Muscle of back (tissue), 11 donors: ENCODE results near the gene JMJD7. TPM values are rescaled to one million over a fixed set of nuclear protein-coding genes. Genes with fewer than 3 reads are reported as not detected.

Experiments
- DNase-seq, 3 donors: peaks; one replicate each; pipeline versions ENCODE4 v3.0.0 to v3.0.0-alpha.2; 2013
- polyA plus RNA-seq, 10 donors: library from polyadenylated mRNA; unstranded; fragments of 120-200 nt; gene quantifications; one replicate each; pipeline ENCODE4 v1.2.1, GENCODE V29; 2013; ENCODE audit not compliant: insufficient read length in 10 of 10

The JMJD7 gene
- polyA plus RNA-seq, 10 donors = 6.3 to 12.2 (median 7.9) TPM

- no peak for DNase-seq
Measured at GRCh38 chr15:41798607-41799487, 29.0 kb upstream of the JMJD7 start.

GRCh38 chr15:41799488-41799805 lies 28.4 kb upstream of the JMJD7 start:
- no peak for DNase-seq

GRCh38 chr15:41801185-41801584 lies 26.7 kb upstream of the JMJD7 start:
- DNase-seq = no peak

GRCh38 chr15:41801850-41802455 lies 25.9 kb upstream of the JMJD7 start:
- DNase-seq = no peak

GRCh38 chr15:41804361-41804760 lies 23.5 kb upstream of the JMJD7 start:
- no peak for DNase-seq

- peak in 1 of 3 donors; percentile 44 for DNase-seq
Measured at GRCh38 chr15:41804916-41805666, 22.8 kb upstream of the JMJD7 start.

- DNase-seq = no peak
Measured at GRCh38 chr15:41805711-41806110, 22.2 kb upstream of the JMJD7 start.

- no peak for DNase-seq
Measured at GRCh38 chr15:41806291-41807181, 21.4 kb upstream of the JMJD7 start.

GRCh38 chr15:41809121-41809520 lies 18.8 kb upstream of the JMJD7 start:
- no peak for DNase-seq

- DNase-seq = no peak
Measured at GRCh38 chr15:41809526-41810220, 18.2 kb upstream of the JMJD7 start.

GRCh38 chr15:41810651-41811431 lies 17.1 kb upstream of the JMJD7 start:
- DNase-seq = no peak

GRCh38 chr15:41811432-41812195 lies 16.3 kb upstream of the JMJD7 start:
- DNase-seq = peak; percentile 74 to 89 (median 88)

GRCh38 chr15:41812820-41813375 lies 15.0 kb upstream of the JMJD7 start:
- DNase-seq = no peak

GRCh38 chr15:41813426-41813825 lies 14.5 kb upstream of the JMJD7 start:
- DNase-seq = no peak

GRCh38 chr15:41814534-41814933 lies 13.4 kb upstream of the JMJD7 start:
- no peak for DNase-seq

GRCh38 chr15:41816788-41817187 lies 11.1 kb upstream of the JMJD7 start:
- DNase-seq = no peak

- no peak for DNase-seq
Measured at GRCh38 chr15:41817327-41817726, 10.6 kb upstream of the JMJD7 start.

GRCh38 chr15:41817781-41818180 lies 10.1 kb upstream of the JMJD7 start:
- no peak for DNase-seq

- no peak for DNase-seq
Measured at GRCh38 chr15:41819455-41820050, 8.3 kb upstream of the JMJD7 start.
